SK-N-SH treated with all-trans-retinoic acid at 6 μM for 48 hours (cell line): ENCODE data around the gene NARS2.

Experiments
- PPARA ChIP-seq: fragments of 250-450 bp; sonication (Bioruptor Pico); IDR thresholded peaks from 2 replicates; pipeline ENCODE4 v1.5.0; 2020; ENCODE audit warnings: mild to moderate bottlenecking, borderline replicate concordance
- TCF4 ChIP-seq: fragments of 250-450 bp; sonication (Bioruptor Pico); IDR thresholded peaks from 2 replicates; pipeline ENCODE4 v1.8.0; 2021; ENCODE audit warnings: mild to moderate bottlenecking, moderate library complexity, borderline replicate concordance
- TOX ChIP-seq: fragments of 250-450 bp; sonication (Bioruptor Pico); IDR thresholded peaks from 2 replicates; pipeline ENCODE4 v1.8.0; 2021; ENCODE audit warnings: mild to moderate bottlenecking, moderate library complexity, borderline replicate concordance
- ZFP3 ChIP-seq: fragments of 250-450 bp; sonication (Bioruptor Pico); IDR thresholded peaks from 2 replicates; pipeline ENCODE4 v1.5.0; 2020; ENCODE audit warnings: mild to moderate bottlenecking, moderate library complexity
- TF ChIP-seq, protein P1 (sequence below): fragments of 250-450 bp; sonication (Bioruptor Pico); IDR thresholded peaks from 2 replicates; pipeline ENCODE4 v1.8.0; 2020; ENCODE audit warnings: mild to moderate bottlenecking, moderate library complexity, borderline replicate concordance

DNA sequence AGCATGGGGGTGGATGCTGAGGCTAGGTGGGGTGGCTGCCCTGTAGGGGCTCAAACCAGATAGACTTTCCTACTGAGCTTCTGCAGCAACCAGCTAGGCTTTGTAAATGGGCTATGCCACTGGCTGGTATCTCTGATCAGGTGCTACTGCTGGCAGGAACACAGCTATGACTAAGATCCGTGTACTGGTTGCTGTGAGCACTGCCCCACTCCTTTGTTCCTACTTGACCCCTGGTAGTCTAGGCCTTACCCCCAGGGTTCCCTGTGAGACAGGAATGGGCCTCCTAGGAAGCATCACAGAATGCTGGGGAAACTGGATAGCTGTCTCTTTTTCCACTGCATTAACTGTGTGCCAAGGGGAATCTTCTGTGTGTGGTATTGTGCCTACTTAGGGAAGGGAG is 98.6 kb downstream of the NARS2 start:
- no peak for TF ChIP-seq TOX (CRISPR knock-in tag)
- TF ChIP-seq TCF4, result no peak
- no peak for TF ChIP-seq PPARA
- TF ChIP-seq, protein P1, sequence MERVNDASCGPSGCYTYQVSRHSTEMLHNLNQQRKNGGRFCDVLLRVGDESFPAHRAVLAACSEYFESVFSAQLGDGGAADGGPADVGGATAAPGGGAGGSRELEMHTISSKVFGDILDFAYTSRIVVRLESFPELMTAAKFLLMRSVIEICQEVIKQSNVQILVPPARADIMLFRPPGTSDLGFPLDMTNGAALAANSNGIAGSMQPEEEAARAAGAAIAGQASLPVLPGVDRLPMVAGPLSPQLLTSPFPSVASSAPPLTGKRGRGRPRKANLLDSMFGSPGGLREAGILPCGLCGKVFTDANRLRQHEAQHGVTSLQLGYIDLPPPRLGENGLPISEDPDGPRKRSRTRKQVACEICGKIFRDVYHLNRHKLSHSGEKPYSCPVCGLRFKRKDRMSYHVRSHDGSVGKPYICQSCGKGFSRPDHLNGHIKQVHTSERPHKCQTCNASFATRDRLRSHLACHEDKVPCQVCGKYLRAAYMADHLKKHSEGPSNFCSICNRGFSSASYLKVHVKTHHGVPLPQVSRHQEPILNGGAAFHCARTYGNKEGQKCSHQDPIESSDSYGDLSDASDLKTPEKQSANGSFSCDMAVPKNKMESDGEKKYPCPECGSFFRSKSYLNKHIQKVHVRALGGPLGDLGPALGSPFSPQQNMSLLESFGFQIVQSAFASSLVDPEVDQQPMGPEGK (CRISPR knock-in tag), result no peak
- no peak for TF ChIP-seq ZFP3 (CRISPR knock-in tag)
